HK-2 (cell line): ENCODE data around the gene BACE1-AS.
A peak's percentile ranks its signal among the peaks of the same experiment; 100 is the strongest.
"Not testable (repeated sequence)": the region's sequence is repeated elsewhere in the genome, so short reads cannot be mapped to it uniquely, and the experiment has no call there.

Experiments
- DNase-seq: peaks from one replicate; pipeline ENCODE4 v3.0.0-alpha.2; 2018; ENCODE audit not compliant: unreplicated experiment

The BACE1-AS gene

GRCh38 chr11:117327255-117327566, 36.1 kb downstream of the BACE1-AS start:
- not testable (repeated sequence) for DNase-seq

GRCh38 chr11:117327567-117328374, 36.6 kb downstream of the BACE1-AS start, which contains the start of gene CEP164:
TSS of gene CEP164 (plus strand) at chr11:117327854. CDS start at chr11:117338587, 10,733 bp downstream.
- peak; percentile 88 for DNase-seq

GRCh38 chr11:117328375-117329010, 37.3 kb downstream of the BACE1-AS start:
- DNase-seq: no peak

GRCh38 chr11:117332843-117333242, 41.7 kb downstream of the BACE1-AS start:
- no peak for DNase-seq

GRCh38 chr11:117333917-117334316, 42.8 kb downstream of the BACE1-AS start:
- no peak for DNase-seq

GRCh38 chr11:117334896-117335295, 43.8 kb downstream of the BACE1-AS start:
- DNase-seq: no peak

GRCh38 chr11:117335399-117335798, 44.3 kb downstream of the BACE1-AS start:
- DNase-seq: no peak

GRCh38 chr11:117337076-117337475, 45.9 kb downstream of the BACE1-AS start:
- no peak for DNase-seq
